ENCODE results near the gene TPMT. TPM values are rescaled to one million over a fixed set of nuclear protein-coding genes. Genes with fewer than 3 reads are reported as not detected.

Gene TPMT
- total RNA-seq, 1 experiment from 2014 or later = 13.3 TPM

DNA sequence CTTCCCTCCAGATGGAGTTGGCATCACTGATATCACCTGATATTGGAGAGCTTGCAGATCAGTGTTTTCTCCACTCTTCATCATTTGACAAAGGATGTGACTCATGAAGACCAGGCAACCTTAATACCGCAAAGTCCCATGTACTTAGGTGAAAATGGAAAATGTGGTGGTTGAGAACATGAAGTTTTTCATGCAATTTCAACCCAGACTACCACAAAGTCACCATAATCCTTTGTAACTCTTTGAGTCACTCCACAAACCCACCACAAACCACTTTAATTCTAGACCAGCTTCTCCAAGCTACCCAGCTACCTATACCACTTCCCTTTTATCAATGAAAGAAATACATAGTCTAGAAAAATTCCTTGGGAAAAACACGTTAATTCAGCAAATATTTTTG lies 39.5 kb downstream of the TPMT start:
- TF ChIP-seq, protein P1, sequence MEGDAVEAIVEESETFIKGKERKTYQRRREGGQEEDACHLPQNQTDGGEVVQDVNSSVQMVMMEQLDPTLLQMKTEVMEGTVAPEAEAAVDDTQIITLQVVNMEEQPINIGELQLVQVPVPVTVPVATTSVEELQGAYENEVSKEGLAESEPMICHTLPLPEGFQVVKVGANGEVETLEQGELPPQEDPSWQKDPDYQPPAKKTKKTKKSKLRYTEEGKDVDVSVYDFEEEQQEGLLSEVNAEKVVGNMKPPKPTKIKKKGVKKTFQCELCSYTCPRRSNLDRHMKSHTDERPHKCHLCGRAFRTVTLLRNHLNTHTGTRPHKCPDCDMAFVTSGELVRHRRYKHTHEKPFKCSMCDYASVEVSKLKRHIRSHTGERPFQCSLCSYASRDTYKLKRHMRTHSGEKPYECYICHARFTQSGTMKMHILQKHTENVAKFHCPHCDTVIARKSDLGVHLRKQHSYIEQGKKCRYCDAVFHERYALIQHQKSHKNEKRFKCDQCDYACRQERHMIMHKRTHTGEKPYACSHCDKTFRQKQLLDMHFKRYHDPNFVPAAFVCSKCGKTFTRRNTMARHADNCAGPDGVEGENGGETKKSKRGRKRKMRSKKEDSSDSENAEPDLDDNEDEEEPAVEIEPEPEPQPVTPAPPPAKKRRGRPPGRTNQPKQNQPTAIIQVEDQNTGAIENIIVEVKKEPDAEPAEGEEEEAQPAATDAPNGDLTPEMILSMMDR (conservative IDR thresholded peaks at IDR 0.05) = no peak
- H3K23me2 ChIP-seq (ENCODE audit: insufficient read length, low read depth, low read length, poor library complexity, severe bottlenecking) = no peaks in the 10 kb centered on the region

More for the DNA sequence above, 39.5 kb downstream of the TPMT start:
- H3K14ac ChIP-seq (ENCODE audit: insufficient read depth, low read length) = no peak overlapping the region
- no peaks in the 10 kb centered on the region for H3K27me3 ChIP-seq (ENCODE audit: insufficient read depth, low read length)
- no peaks in the 10 kb centered on the region for H3K79me2 ChIP-seq (ENCODE audit: insufficient read depth, low read length)
- H3K36me3 Mint-ChIP-seq (ENCODE audit: insufficient read depth in 1 of 3, low read depth in 3 of 3) = no peaks in the 10 kb centered on the region
- no peak overlapping the region for H2BK20ac ChIP-seq (ENCODE audit: low read depth, low read length, poor library complexity, severe bottlenecking)
- H3T11ph ChIP-seq (ENCODE audit: low read length) = no peak overlapping the region
- H3K79me1 ChIP-seq (ENCODE audit: insufficient read depth, low read depth, low read length, poor library complexity, severe bottlenecking) = no peaks in the 10 kb centered on the region
- H3K4me2 ChIP-seq (ENCODE audit: insufficient read depth, insufficient read length, low read length) = no peak overlapping the region
- H2BK15ac ChIP-seq (ENCODE audit: low read depth, low read length) = no peak overlapping the region
- H4K5ac ChIP-seq (ENCODE audit: insufficient read length, low read depth, low read length) = no peak overlapping the region
- no peak overlapping the region for H2BK12ac ChIP-seq (ENCODE audit: insufficient read length, low read depth, low read length)
- no peak overlapping the region for H3K27ac ChIP-seq (ENCODE audit: insufficient read length, low read depth, low read length)
- no peak overlapping the region for H3K18ac ChIP-seq (ENCODE audit: insufficient read length, low read depth, low read length)
- H3K9me3 ChIP-seq (ENCODE audit: control insufficient read depth, low read depth, low read length) = no peaks in the 10 kb centered on the region
- no peaks in the 10 kb centered on the region for H3K9me3 Mint-ChIP-seq
- no peaks in the 10 kb centered on the region for H3K4me1 ChIP-seq (ENCODE audit: insufficient read depth, low read length)
- H4K91ac ChIP-seq (ENCODE audit: insufficient read length, low read depth, low read length) = no peak overlapping the region
- H3K4me3 Mint-ChIP-seq = no peak overlapping the region
- no peak overlapping the region for H3K9ac ChIP-seq (ENCODE audit: extremely low read depth, insufficient read length, low read length)
- WGBS (ENCODE audit: extremely low coverage, insufficient read length, low lambda C conversion rate) = no CpG with 5 or more reads among the region's 2 CpGs
- no peak overlapping the region for H4K8ac ChIP-seq (replicated peaks; ENCODE audit: insufficient read length, low read depth, low read length)
- peaks cover 8 to 10% of the 10 kb centered on the region in 2 experiments for H3K4me1 Mint-ChIP-seq
- H2AK5ac ChIP-seq (ENCODE audit: insufficient read length, low read length) = no peak overlapping the region
- no peak overlapping the region for H3K56ac ChIP-seq (ENCODE audit: insufficient read length, low read depth, low read length)
- H2BK120ac ChIP-seq (ENCODE audit: low read depth, low read length, poor library complexity, severe bottlenecking) = no peak overlapping the region
- no peak overlapping the region for H3K23ac ChIP-seq (ENCODE audit: insufficient read length, low read depth, low read length)
- H3K4ac ChIP-seq (ENCODE audit: low read depth, low read length) = no peak overlapping the region
- DNase-seq = no peak
- no peaks in the 10 kb centered on the region for H3K27me3 Mint-ChIP-seq (ENCODE audit: low read depth)
- H2BK5ac ChIP-seq (ENCODE audit: insufficient read length, low read length) = no peak overlapping the region
- no peaks in the 10 kb centered on the region for H4K20me1 ChIP-seq (ENCODE audit: control insufficient read depth, insufficient read depth, insufficient read length)
- H3K27ac Mint-ChIP-seq = no peak overlapping the region
- no peak overlapping the region for H2AFZ ChIP-seq (ENCODE audit: low read length)
